GM21447 (cell line): Measurements from ENCODE around the gene ZSCAN5C.

ENCODE experiments used
- ATAC-seq: cut with Tn5 transposase; IDR thresholded peaks from one replicate; pipeline ENCODE4 v1.9.1; 2021; ENCODE audit not compliant: unreplicated experiment

Gene ZSCAN5C

GRCh38 chr19:56258272-56258671 lies 56.2 kb downstream of the ZSCAN5C start:
- no peak for ATAC-seq
